AG10803 (cell line): Measurements from ENCODE around the gene RNF183.
A peak's percentile ranks its signal among the peaks of the same experiment; 100 is the strongest.
"Not testable (repeated sequence)": the region's sequence is repeated elsewhere in the genome, so short reads cannot be mapped to it uniquely, and the experiment has no call there.

Experiments
- DNase-seq: peaks from one replicate; pipeline ENCODE4 v3.0.0; 2010; ENCODE audit warnings: low read depth
- H3K4me3 ChIP-seq: 2 replicates; pipeline ENCODE4 v1.5.1; 2011; ENCODE audit warnings: mild to moderate bottlenecking, low read length, control low read depth
- CTCF ChIP-seq: conservative IDR thresholded peaks from 2 replicates; pipeline ENCODE4 v1.5.1; 2011; ENCODE audit warnings: mild to moderate bottlenecking, low read length, control low read depth, inconsistent platforms

RNF183 gene

GRCh38 chr9:113296796-113297558 is 6.2 kb downstream of the RNF183 start:
- TF ChIP-seq CTCF: no peak
- DNase-seq: no peak
- no peak overlapping the region for H3K4me3 ChIP-seq

- not testable (repeated sequence) for DNase-seq, H3K4me3 ChIP-seq
Measured at GRCh38 chr9:113296247-113296646, 6.9 kb downstream of the RNF183 start.

GRCh38 chr9:113293285-113293878 is 9.8 kb downstream of the RNF183 start:
- DNase-seq: peak; percentile 83
- no peak for TF ChIP-seq CTCF
- no peak overlapping the region for H3K4me3 ChIP-seq

- no peak overlapping the region for H3K4me3 ChIP-seq
- TF ChIP-seq CTCF: no peak
- no peak for DNase-seq
Measured at GRCh38 chr9:113290052-113290607, 13.0 kb downstream of the RNF183 start.

- TF ChIP-seq CTCF: no peak
Measured at GRCh38 chr9:113289091-113289490, 14.1 kb downstream of the RNF183 start.

GRCh38 chr9:113281356-113281755 is 21.8 kb downstream of the RNF183 start:
- TF ChIP-seq CTCF: no peak
- DNase-seq: no peak
- H3K4me3 ChIP-seq: no peak overlapping the region

More at GRCh38 chr9:113289091-113289490, 14.1 kb downstream of the RNF183 start:
- no peak for DNase-seq
- H3K4me3 ChIP-seq: no peak overlapping the region

GRCh38 chr9:113278840-113279239 is 24.3 kb downstream of the RNF183 start:
- no peak for TF ChIP-seq CTCF
- H3K4me3 ChIP-seq: no peak overlapping the region
- DNase-seq: no peak
